Measurements from ENCODE around the gene OTOP1.
"Not testable (repeated sequence)": the region's sequence is repeated elsewhere in the genome, so short reads cannot be mapped to it uniquely, and the experiment has no call there.

OTOP1 gene

DNA sequence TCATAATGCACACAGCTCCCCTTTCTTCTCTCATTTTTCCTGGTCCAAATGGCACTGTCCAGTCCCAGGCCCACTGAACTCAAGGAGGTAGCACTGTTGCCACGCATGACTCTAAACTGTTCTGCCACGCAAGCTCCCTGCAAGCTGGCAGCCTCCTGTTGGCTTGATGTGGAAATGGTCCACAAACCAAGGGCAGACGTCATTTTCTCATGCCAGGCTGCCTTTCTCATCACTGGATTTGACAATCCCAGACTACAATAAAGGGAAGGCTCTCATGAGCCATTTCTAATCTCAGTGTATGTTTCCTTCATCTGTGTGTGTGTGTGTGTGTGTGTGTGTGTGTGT, 22.4 kb downstream of the OTOP1 start:
- Mint-ChIP-seq H3K4me3 (no peak overlapping the region), H3K27me3 (peaks cover 43% of the 10 kb centered on the region), H3K9me3 (no peaks in the 10 kb centered on the region), H3K4me1 (ENCODE audit: low read depth) (no peaks in the 10 kb centered on the region), H3K36me3 (ENCODE audit: low read depth) (no peaks in the 10 kb centered on the region), H3K27ac (no peak overlapping the region)

DNA sequence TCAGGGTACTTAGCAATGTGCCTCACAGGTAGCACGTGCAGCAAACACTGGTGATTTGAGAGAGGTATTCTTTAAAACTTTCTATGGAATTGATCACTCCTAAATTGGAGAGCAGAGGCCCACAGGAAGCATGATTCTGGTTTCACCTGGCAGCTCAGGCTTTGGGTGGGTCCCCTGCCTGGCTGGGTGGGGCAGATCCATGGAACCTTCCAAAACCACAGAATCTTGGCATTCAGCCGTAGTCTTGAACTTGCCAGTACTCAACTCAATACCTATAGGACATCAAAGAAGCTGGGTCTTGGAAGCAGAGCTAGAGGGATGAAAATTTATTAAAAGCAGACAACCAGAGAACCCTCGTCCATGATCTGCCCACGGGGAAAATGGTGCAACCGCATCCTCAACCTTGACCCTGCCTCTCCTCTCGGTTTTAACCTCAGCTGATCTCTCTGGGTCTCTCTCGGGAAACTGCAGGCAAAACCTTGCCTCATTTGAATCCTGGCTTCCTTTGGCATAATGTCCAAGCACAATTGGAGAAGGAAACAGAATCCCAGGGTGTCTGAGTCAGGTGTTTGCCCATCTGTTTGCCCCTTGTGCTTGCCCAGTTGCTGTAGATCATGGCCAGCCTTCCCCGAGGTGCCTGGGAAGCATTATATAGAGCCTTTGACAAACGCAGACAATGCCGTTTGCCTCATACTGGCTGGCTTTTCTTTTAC, 22.9 kb downstream of the OTOP1 start:
- Mint-ChIP-seq H3K27me3 (peaks cover 43% of the 10 kb centered on the region), H3K36me3 (ENCODE audit: low read depth) (no peaks in the 10 kb centered on the region), H3K27ac (no peak overlapping the region), H3K4me1 (ENCODE audit: low read depth) (no peaks in the 10 kb centered on the region), H3K9me3 (no peaks in the 10 kb centered on the region), H3K4me3 (no peak overlapping the region)

DNA sequence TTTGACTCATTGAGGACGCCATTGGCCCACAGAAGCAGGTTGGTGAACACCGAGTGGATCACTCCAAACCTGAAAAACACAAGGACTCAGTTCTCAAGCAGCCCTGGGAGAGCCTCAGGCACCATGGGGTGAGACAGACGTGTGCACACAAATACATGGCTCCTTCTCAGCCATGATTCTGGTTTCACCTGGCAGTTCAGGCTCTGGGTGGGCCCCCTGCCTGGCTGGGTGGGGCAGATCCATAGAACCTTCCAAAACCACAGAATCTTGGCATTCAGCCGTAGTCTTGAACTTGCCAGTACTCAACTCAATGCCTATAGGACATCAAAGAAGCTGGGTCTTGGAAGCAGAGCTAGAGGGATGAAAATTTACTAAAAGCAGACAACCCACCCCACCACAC, 24.2 kb downstream of the OTOP1 start:
- no peaks in the 10 kb centered on the region for H3K9me3 Mint-ChIP-seq
- peaks cover 38% of the 10 kb centered on the region for H3K27me3 Mint-ChIP-seq
- H3K4me1 Mint-ChIP-seq (ENCODE audit: low read depth): no peaks in the 10 kb centered on the region
- H3K36me3 Mint-ChIP-seq (ENCODE audit: low read depth): no peaks in the 10 kb centered on the region
- H3K4me3 Mint-ChIP-seq: no peak overlapping the region
- no peak overlapping the region for H3K27ac Mint-ChIP-seq

DNA sequence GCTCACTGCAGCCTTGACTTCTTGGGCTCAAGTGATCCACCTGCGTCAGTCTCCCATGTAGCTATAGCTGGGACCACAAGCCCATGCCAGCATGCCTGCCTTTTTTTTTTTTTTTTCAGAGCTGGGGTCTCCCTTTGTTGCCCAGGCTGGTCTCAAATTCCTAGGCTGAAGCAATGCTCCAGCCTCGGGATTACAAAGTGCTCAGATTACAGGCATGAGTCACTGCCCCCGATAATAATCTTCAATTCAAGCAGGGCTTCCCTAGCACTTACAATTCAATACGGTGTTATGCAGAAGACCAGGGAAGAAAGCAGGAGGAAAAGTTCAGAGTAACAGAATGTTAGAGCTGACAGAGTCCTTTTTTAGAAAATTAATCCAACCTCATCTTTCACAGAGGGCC, 26.1 kb downstream of the OTOP1 start:
- H3K27me3 Mint-ChIP-seq: peaks cover 31% of the 10 kb centered on the region
- no peaks in the 10 kb centered on the region for H3K4me1 Mint-ChIP-seq (ENCODE audit: low read depth)
- no peak overlapping the region for H3K4me3 Mint-ChIP-seq
- H3K9me3 Mint-ChIP-seq: no peaks in the 10 kb centered on the region
- no peak overlapping the region for H3K27ac Mint-ChIP-seq
- H3K36me3 Mint-ChIP-seq (ENCODE audit: low read depth): no peaks in the 10 kb centered on the region

GRCh38 chr4:4195354-4195753, 31.4 kb downstream of the OTOP1 start:
- Mint-ChIP-seq H3K4me3 (no peak overlapping the region), H3K36me3 (ENCODE audit: low read depth) (no peaks in the 10 kb centered on the region), H3K9me3 (no peaks in the 10 kb centered on the region), H3K27me3 (peaks cover 22% of the 10 kb centered on the region), H3K4me1 (ENCODE audit: low read depth) (no peaks in the 10 kb centered on the region), H3K27ac (no peak overlapping the region)

DNA sequence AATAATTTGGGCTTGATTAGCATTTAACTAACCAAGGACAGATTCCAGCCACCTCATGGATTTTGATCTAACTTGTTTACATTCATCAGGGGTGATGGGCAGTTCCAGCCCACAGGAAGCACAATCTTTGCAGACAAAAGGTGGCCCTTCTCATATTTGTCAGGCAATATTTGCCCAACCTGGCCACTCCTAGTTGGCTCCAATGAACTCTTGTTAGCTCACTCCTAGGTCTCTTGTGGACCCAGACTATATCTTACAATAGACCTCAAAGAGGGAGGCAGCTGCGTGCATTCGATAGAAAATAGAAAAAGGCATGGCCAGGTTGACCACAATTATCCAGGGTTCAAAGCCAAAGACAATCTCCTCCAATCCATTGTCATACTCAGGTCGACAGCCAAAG, 38.2 kb downstream of the OTOP1 start:
- not testable (repeated sequence) for H3K27ac Mint-ChIP-seq; H3K4me1 Mint-ChIP-seq (ENCODE audit: low read depth); H3K4me3 Mint-ChIP-seq; H3K9me3 Mint-ChIP-seq; H3K36me3 Mint-ChIP-seq (ENCODE audit: low read depth)
- peaks cover 44% of the 10 kb centered on the region for H3K27me3 Mint-ChIP-seq

DNA sequence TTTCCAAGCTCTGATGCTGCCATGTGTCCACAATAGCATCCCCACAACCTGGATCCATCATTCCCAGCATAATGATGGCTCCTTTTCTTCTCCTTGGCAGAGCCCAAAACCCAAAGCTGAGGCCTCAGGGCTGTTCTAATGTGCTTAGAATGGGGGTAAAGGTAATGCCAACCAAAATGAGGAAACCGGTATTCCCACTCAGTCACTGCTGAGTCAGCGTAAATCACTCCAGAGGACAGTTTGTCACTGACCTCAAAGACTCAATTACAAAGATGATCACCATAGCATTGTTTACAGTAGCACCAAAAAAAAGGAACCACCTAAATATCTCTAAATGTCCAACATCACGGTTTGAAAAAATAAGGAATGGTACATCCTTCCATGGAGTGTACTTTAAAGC, 41.2 kb downstream of the OTOP1 start:
- H3K27ac Mint-ChIP-seq: no peak overlapping the region
- no peaks in the 10 kb centered on the region for H3K36me3 Mint-ChIP-seq (ENCODE audit: low read depth)
- H3K4me1 Mint-ChIP-seq (ENCODE audit: low read depth): no peaks in the 10 kb centered on the region
- peaks cover 48% of the 10 kb centered on the region for H3K27me3 Mint-ChIP-seq
- H3K9me3 Mint-ChIP-seq: no peaks in the 10 kb centered on the region
- no peak overlapping the region for H3K4me3 Mint-ChIP-seq

- H3K27ac Mint-ChIP-seq: no peak overlapping the region
- no peaks in the 10 kb centered on the region for H3K4me1 Mint-ChIP-seq (ENCODE audit: low read depth)
- no peaks in the 10 kb centered on the region for H3K9me3 Mint-ChIP-seq
- H3K4me3 Mint-ChIP-seq: no peak overlapping the region
- peaks cover 43% of the 10 kb centered on the region for H3K27me3 Mint-ChIP-seq
- H3K36me3 Mint-ChIP-seq (ENCODE audit: low read depth): no peaks in the 10 kb centered on the region
Measured at GRCh38 chr4:4182835-4183568, 43.7 kb downstream of the OTOP1 start.

GRCh38 chr4:4170596-4171150, 56.1 kb downstream of the OTOP1 start:
- Mint-ChIP-seq H3K4me1 (ENCODE audit: low read depth) (no peaks in the 10 kb centered on the region), H3K9me3 (no peaks in the 10 kb centered on the region), H3K4me3 (no peak overlapping the region), H3K27me3 (peaks cover 12% of the 10 kb centered on the region), H3K27ac (no peak overlapping the region), H3K36me3 (ENCODE audit: low read depth) (no peaks in the 10 kb centered on the region)

DNA sequence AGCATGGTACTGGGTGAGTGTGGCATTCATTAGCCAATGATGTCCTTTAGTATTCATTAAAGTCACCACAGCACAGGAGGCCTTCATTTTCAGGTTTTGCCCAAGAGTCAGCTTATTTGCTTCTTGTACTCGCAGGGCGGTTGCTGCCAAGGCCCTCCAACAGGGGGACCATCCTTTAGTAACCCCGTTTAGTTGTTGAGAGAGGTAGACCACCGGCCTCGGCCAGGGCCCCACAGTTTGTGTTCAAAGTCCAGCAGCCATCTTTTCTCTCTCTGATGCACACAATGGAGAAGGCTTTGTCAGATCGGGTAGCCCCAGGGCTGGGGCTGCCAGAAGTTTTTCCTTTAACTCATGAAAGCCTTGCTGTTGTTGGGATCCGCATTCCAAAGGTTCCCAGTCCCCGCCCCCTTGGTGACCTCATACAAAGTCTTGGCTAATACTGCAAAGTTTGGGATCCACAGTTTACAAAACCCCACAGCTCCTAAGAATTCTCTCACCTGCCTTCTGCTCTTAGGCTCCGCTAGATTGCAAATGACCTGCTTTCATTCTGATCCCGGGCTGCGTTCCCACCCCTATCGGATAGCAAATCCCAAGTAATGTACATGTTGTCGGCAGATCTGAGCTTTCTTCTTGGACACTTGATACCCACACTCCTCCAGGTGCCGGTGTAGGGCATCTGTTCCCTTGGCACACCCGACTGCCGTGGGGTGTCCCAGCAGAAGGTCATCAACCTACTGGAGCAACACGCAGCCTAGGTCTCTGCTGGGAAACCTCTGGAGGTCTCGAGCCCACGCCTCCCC, 58.5 kb downstream of the OTOP1 start:
- H3K9me3 Mint-ChIP-seq; H3K27me3 Mint-ChIP-seq; H3K27ac Mint-ChIP-seq; H3K4me3 Mint-ChIP-seq; H3K4me1 Mint-ChIP-seq (ENCODE audit: low read depth); H3K36me3 Mint-ChIP-seq (ENCODE audit: low read depth): not testable (repeated sequence)

- H3K36me3 Mint-ChIP-seq (ENCODE audit: low read depth); H3K4me1 Mint-ChIP-seq (ENCODE audit: low read depth); H3K27ac Mint-ChIP-seq; H3K4me3 Mint-ChIP-seq; H3K27me3 Mint-ChIP-seq; H3K9me3 Mint-ChIP-seq: not testable (repeated sequence)
Measured at GRCh38 chr4:4166986-4167385, 59.7 kb downstream of the OTOP1 start.

DNA sequence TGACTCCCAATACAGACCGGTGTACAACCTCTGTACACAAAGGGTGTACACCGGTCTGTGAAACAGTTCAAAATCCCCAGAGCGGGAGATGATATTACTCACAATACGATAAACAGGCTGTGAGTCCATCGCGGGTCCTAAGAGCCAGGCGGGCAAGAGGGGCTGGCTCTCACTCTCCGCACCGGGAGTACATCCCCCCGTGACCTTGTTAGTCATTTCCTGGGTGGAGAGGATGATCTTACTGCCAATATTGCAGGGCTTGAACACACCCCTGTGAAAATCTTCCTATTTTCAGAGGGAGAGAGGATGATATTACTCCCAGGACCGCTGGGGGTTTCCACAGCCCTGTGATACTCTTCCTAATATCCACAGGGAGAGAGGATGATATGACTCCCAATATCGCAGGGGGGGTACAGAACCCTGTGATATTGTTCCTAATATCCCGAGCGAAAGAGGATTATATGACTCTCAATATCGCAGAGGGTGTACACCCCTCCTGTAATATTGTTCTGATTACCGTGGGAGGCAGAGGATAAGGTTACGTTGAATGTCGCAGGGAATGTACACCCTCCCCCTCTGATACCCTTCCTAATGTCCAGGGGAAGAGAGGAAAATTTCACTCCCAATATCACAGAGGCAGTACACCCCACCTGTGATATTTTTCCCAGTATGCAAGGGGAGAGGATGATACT, 60.9 kb downstream of the OTOP1 start:
- not testable (repeated sequence) for H3K27ac Mint-ChIP-seq

DNA sequence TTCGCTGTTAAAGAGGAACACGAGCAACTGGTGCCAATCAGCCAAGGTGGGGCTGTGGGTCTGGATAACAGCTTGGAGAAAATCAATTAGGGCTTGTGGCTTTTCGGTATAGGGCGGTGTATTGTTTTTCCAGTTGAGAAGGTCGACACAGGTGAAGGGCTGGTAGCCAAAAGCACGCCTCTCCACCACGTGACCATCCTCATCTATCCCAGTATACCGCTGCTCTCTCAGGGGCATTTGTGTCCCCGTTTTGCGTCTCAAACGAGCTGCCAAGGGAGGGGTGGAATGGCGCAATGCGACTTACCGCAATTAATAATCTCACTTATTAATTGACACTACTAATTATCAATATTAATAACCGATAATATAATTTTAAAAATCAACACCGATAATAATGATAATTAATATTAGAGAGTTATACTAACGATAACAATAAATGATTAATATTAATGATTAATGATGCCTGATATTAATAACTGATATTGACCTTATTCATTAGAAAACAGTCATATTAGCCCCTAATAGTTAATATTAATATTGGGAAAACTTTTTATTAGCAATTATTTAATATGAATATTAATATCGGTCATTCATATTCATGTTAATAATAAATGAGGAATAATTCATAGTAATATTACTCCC, 62.1 kb downstream of the OTOP1 start:
- H3K4me3 Mint-ChIP-seq; H3K27ac Mint-ChIP-seq; H3K4me1 Mint-ChIP-seq (ENCODE audit: low read depth); H3K9me3 Mint-ChIP-seq; H3K27me3 Mint-ChIP-seq; H3K36me3 Mint-ChIP-seq (ENCODE audit: low read depth): not testable (repeated sequence)

More for the DNA sequence above, 60.9 kb downstream of the OTOP1 start:
- H3K36me3 Mint-ChIP-seq (ENCODE audit: low read depth); H3K4me3 Mint-ChIP-seq; H3K9me3 Mint-ChIP-seq; H3K4me1 Mint-ChIP-seq (ENCODE audit: low read depth); H3K27me3 Mint-ChIP-seq: not testable (repeated sequence)

DNA sequence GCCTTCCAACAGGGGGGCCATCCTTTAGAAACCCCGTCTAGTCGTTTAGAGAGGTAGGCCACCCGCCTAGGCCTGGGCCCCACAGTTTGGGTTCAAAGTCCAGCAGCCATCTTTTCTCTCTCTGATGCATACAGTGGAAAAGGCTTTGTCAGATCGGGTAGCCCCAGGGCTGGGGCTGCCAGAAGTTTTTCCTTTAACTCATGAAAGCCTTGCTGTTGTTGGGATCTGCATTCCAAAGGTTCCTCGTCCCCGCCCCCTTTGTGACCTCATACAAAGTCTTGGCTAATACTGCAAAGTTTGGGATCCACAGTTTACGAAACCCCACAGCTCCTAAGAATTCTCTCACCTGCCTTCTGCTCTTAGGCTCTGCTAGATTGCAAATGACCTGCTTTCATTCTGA, 64.5 kb downstream of the OTOP1 start:
- not testable (repeated sequence) for H3K9me3 Mint-ChIP-seq; H3K36me3 Mint-ChIP-seq (ENCODE audit: low read depth); H3K27ac Mint-ChIP-seq; H3K27me3 Mint-ChIP-seq; H3K4me3 Mint-ChIP-seq; H3K4me1 Mint-ChIP-seq (ENCODE audit: low read depth)

Data from stimulated activated naive CD8-positive, alpha-beta T cell treated with anti-CD3 and anti-CD28 coated beads, Interleukin-15, Interleukin-2, amounts not matched to agents 100 ng/mL and 50 ng/mL, for 24 hours (primary cell).